Hepatocyte (in vitro differentiated cells): Measurements from ENCODE around the gene AHSG.

Source experiments
- CTCF ChIP-seq: fragments of 200-600 bp; sonication (generic); IDR thresholded peaks from 2 replicates; pipeline ENCODE4 v1.5.1; 2016; ENCODE audit warnings: antibody characterized with exemption, mild to moderate bottlenecking; ENCODE audit not compliant: poor library complexity
- EZH2 ChIP-seq: fragments of 200-600 bp; sonication (generic); IDR thresholded peaks from 2 replicates; pipeline ENCODE4 v1.6.1; 2016; ENCODE audit warnings: antibody characterized with exemption, mild to moderate bottlenecking, borderline replicate concordance
- EZH2phosphoT487 ChIP-seq: fragments of 200-600 bp; sonication (generic); IDR thresholded peaks from one replicate; pipeline ENCODE4 v1.6.1; 2018; ENCODE audit warnings: antibody characterized with exemption, mild to moderate bottlenecking, low read depth, moderate library complexity; ENCODE audit not compliant: unreplicated experiment, severe bottlenecking

DNA sequence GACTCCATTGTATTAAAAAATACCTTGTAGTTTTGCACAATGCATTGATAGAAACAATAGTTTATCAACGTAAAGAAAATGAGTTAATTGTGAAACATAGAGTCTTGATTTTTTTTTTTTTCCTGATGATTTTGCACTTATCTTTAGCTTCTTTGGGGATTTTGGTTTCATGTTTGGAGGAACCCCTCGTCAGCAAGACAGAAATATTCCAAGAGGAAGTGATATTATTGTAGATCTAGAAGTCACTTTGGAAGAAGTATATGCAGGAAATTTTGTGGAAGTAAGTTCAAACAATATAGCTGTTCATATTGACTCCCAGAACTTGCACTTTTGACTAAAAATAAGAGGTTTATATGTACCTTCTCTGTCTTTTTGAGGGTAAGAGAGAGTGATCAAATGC lies 35.3 kb upstream of the AHSG start:
- TF ChIP-seq CTCF, result no peak
- no peak for TF ChIP-seq EZH2
- no peak for TF ChIP-seq EZH2phosphoT487
